Caki2 (cell line): ENCODE results near the gene ASB15. TPM values are rescaled to one million over a fixed set of nuclear protein-coding genes. Genes with fewer than 3 reads are reported as not detected.

Experiments
- DNase-seq: peaks from one replicate; pipeline ENCODE4 v3.0.0-alpha.2; 2015; ENCODE audit warnings: low read depth
- in situ Hi-C: cut with HindIII; loops from 2 replicates; pipeline ENCODE4 v1.10.0; 2016; ENCODE audit warnings: low sequenced_read_pairs, low pct_unique_long_range_greater_than_20kb, mixed read lengths
- total RNA-seq: library from RNA; depleted of rRNA; stranded (reverse); fragments of >200 nt; shearing (Covaris generic); gene quantifications from 2 replicates; pipeline ENCODE4 v1.2.3, GENCODE V29; 2014; ENCODE audit warnings: low replicate concordance

The ASB15 gene
- total RNA-seq, 1 experiment from 2014 or later = not detected

GRCh38 chr7:123581162-123581459 is 20.5 kb upstream of the ASB15 start:
- DNase-seq = no peak
- in situ Hi-C loops = no loop called here

- in situ Hi-C loops = no loop called here
- no peak for DNase-seq
Measured at GRCh38 chr7:123583821-123584220, 17.8 kb upstream of the ASB15 start.

GRCh38 chr7:123588376-123588775 is 13.2 kb upstream of the ASB15 start:
- in situ Hi-C loops = no loop called here
- no peak for DNase-seq

- in situ Hi-C loops = no loop called here
- DNase-seq = no peak
Measured at GRCh38 chr7:123594813-123595241, 6.8 kb upstream of the ASB15 start.

- in situ Hi-C loops = no loop called here
- no peak for DNase-seq
Measured at GRCh38 chr7:123598657-123599056, 3.0 kb upstream of the ASB15 start.

- in situ Hi-C loops = no loop called here
- no peak for DNase-seq
Measured at GRCh38 chr7:123599766-123600165, 1.9 kb upstream of the ASB15 start.

- no peak for DNase-seq
- in situ Hi-C loops = no loop called here
Measured at GRCh38 chr7:123600876-123601275, 745 bp upstream of the ASB15 start.

GRCh38 chr7:123602648-123603047 is 1.0 kb downstream of the ASB15 start:
- no peak for DNase-seq
- in situ Hi-C loops = no loop called here

GRCh38 chr7:123604739-123605138 is 3.1 kb downstream of the ASB15 start:
- no peak for DNase-seq
- in situ Hi-C loops = no loop called here

- DNase-seq = no peak
- in situ Hi-C loops = no loop called here
Measured at GRCh38 chr7:123607423-123607975, 5.9 kb downstream of the ASB15 start.

GRCh38 chr7:123608991-123609882 is 7.6 kb downstream of the ASB15 start:
- in situ Hi-C loops = no loop called here
- no peak for DNase-seq

- in situ Hi-C loops = no loop called here
- DNase-seq = no peak
Measured at GRCh38 chr7:123609883-123610239, 8.2 kb downstream of the ASB15 start.

- no peak for DNase-seq
- in situ Hi-C loops = no loop called here
Measured at GRCh38 chr7:123612024-123612423, 10.4 kb downstream of the ASB15 start.

- in situ Hi-C loops = no loop called here
- no peak for DNase-seq
Measured at GRCh38 chr7:123615344-123615743, 13.7 kb downstream of the ASB15 start.

GRCh38 chr7:123616223-123616622 is 14.6 kb downstream of the ASB15 start:
- in situ Hi-C loops = no loop called here
- no peak for DNase-seq

GRCh38 chr7:123621707-123622106 is 20.1 kb downstream of the ASB15 start:
- DNase-seq = no peak
- in situ Hi-C loops = no loop called here

- no peak for DNase-seq
- in situ Hi-C loops = no loop called here
Measured at GRCh38 chr7:123622660-123623386, 21.2 kb downstream of the ASB15 start.

- in situ Hi-C loops = no loop called here
- peak; percentile 30 for DNase-seq
Measured at GRCh38 chr7:123624527-123625183, 23.0 kb downstream of the ASB15 start.

- DNase-seq = no peak
Measured at GRCh38 chr7:123625254-123625653, 23.6 kb downstream of the ASB15 start.

More at GRCh38 chr7:123625254-123625653, 23.6 kb downstream of the ASB15 start:
- in situ Hi-C loops = no loop called here
